ENCODE results near the gene KCNN2. TPM values are rescaled to one million over a fixed set of nuclear protein-coding genes. Genes with fewer than 3 reads are reported as not detected.

The KCNN2 gene
- polyA plus RNA-seq, 1 donor from 2014 or later, result 1.0 TPM

DNA sequence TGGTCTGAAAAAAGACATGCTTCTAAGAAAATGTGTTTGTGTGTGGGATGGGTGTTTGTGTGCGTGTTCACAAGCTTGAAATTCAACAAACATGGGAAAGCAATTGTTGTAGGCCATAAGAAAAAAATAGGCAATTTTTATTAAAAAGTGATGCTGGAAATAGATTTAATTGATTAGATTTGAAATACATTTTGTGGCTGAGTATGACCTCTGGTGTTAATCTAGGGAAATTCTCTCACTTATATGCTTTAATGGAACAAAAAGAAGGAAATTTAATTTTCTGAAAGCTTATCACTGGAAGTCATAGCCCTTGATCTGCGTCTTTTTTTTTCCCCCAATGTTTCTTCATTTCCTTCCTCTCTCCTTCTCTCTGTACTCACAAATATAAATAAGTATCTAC, 3.5 kb upstream of the KCNN2 start:
- Histone ChIP-seq H2AFZ (ENCODE audit: low read depth, low read length) (no peak overlapping the region), H3F3A (ENCODE audit: insufficient read depth, low read length, poor library complexity, severe bottlenecking) (no peaks in the 10 kb centered on the region), H3K27me3 (ENCODE audit: insufficient read depth, low read depth, low read length) (peaks cover 22% of the 10 kb centered on the region), H3K79me2 (replicated peaks; ENCODE audit: insufficient read depth, low read length) (no peaks in the 10 kb centered on the region), H3K4me2 (ENCODE audit: low read length) (no peak overlapping the region), H3K4me3 (ENCODE audit: low read length) (no peak overlapping the region), H4K20me1 (ENCODE audit: insufficient read depth) (no peaks in the 10 kb centered on the region), H3K9me3 (ENCODE audit: low read length) (no peaks in the 10 kb centered on the region), H3K9ac (ENCODE audit: low read length) (no peak overlapping the region), H3K9me2 (ENCODE audit: insufficient read depth, low read length) (no peaks in the 10 kb centered on the region), H3K27ac (ENCODE audit: low read length) (no peak overlapping the region), H3K36me3 (ENCODE audit: insufficient read depth, low read length) (no peaks in the 10 kb centered on the region)
- no peak for TF ChIP-seq TAF1 (IDR thresholded peaks at IDR 0.05; ENCODE audit: low read depth)
- TF ChIP-seq RAD21 (conservative IDR thresholded peaks at IDR 0.05), result peak; percentile 85
- no peak for TF ChIP-seq MXI1 (conservative IDR thresholded peaks at IDR 0.05; ENCODE audit: poor library complexity, severe bottlenecking)
- peak; percentile 92 for TF ChIP-seq SMC3 (conservative IDR thresholded peaks at IDR 0.05; ENCODE audit: poor library complexity)
- no peak for TF ChIP-seq REST (IDR thresholded peaks at IDR 0.05; ENCODE audit: borderline replicate concordance)
- TF ChIP-seq, protein P1, sequence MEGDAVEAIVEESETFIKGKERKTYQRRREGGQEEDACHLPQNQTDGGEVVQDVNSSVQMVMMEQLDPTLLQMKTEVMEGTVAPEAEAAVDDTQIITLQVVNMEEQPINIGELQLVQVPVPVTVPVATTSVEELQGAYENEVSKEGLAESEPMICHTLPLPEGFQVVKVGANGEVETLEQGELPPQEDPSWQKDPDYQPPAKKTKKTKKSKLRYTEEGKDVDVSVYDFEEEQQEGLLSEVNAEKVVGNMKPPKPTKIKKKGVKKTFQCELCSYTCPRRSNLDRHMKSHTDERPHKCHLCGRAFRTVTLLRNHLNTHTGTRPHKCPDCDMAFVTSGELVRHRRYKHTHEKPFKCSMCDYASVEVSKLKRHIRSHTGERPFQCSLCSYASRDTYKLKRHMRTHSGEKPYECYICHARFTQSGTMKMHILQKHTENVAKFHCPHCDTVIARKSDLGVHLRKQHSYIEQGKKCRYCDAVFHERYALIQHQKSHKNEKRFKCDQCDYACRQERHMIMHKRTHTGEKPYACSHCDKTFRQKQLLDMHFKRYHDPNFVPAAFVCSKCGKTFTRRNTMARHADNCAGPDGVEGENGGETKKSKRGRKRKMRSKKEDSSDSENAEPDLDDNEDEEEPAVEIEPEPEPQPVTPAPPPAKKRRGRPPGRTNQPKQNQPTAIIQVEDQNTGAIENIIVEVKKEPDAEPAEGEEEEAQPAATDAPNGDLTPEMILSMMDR (IDR thresholded peaks at IDR 0.05; ENCODE audit: poor library complexity, severe bottlenecking), result peak; percentile 79
- TF ChIP-seq EP300 (conservative IDR thresholded peaks at IDR 0.05; ENCODE audit: poor library complexity, severe bottlenecking), result no peak
- TF ChIP-seq POLR2AphosphoS5 (IDR thresholded peaks at IDR 0.05), result no peak
- no peak for TF ChIP-seq EZH2 (IDR thresholded peaks at IDR 0.05; ENCODE audit: borderline replicate concordance, insufficient read depth, low read length, poor library complexity, severe bottlenecking)

GRCh38 chr5:114360357-114360756, 1.5 kb upstream of the KCNN2 start:
- Histone ChIP-seq H3F3A (ENCODE audit: insufficient read depth, low read length, poor library complexity, severe bottlenecking) (no peaks in the 10 kb centered on the region), H3K9ac (ENCODE audit: low read length) (peak overlapping the region; percentile 77), H3K27ac (ENCODE audit: low read length) (peak overlapping the region; percentile 49)

More at GRCh38 chr5:114360357-114360756, 1.5 kb upstream of the KCNN2 start:
- Histone ChIP-seq H3K9me2 (ENCODE audit: insufficient read depth, low read length) (no peaks in the 10 kb centered on the region), H4K20me1 (ENCODE audit: insufficient read depth) (no peaks in the 10 kb centered on the region), H2AFZ (ENCODE audit: low read depth, low read length) (peak overlapping the region; percentile 69), H3K27me3 (ENCODE audit: insufficient read depth, low read depth, low read length) (peaks cover 42% of the 10 kb centered on the region), H3K79me2 (replicated peaks; ENCODE audit: insufficient read depth, low read length) (no peaks in the 10 kb centered on the region), H3K4me3 (ENCODE audit: low read length) (peak overlapping the region; percentile 94), H3K4me2 (ENCODE audit: low read length) (peak overlapping the region; percentile 56), H3K36me3 (ENCODE audit: insufficient read depth, low read length) (no peaks in the 10 kb centered on the region), H3K9me3 (ENCODE audit: low read length) (no peaks in the 10 kb centered on the region)
- no peak for TF ChIP-seq REST (IDR thresholded peaks at IDR 0.05; ENCODE audit: borderline replicate concordance)
- peak; percentile 5 for TF ChIP-seq POLR2AphosphoS5 (IDR thresholded peaks at IDR 0.05)
